ENCODE results near the gene SOD1. TPM values are rescaled to one million over a fixed set of nuclear protein-coding genes. Genes with fewer than 3 reads are reported as not detected.
A peak's percentile ranks its signal among the peaks of the same experiment; 100 is the strongest.

Gene SOD1
- total RNA-seq, 1 donor from 2014 or later, result 183 TPM

- no peak overlapping the region for H3K4me2 ChIP-seq
- DNase-seq (ENCODE audit: low spot score), result no peak
- H3F3A ChIP-seq (ENCODE audit: low read depth), result peaks cover 45% of the 10 kb centered on the region
- no peaks in the 10 kb centered on the region for H3K36me3 ChIP-seq
- Mint-ChIP-seq H3K27me3 (ENCODE audit: insufficient read depth, low read depth) (peaks cover 4% of the 10 kb centered on the region), H3K4me1 (peaks cover 6% of the 10 kb centered on the region), H3K36me3 (peaks cover 24% of the 10 kb centered on the region), H3K27ac (no peak overlapping the region), H3K4me3 (no peak overlapping the region), H3K9me3 (no peaks in the 10 kb centered on the region)
- H3K27me3 ChIP-seq, result no peaks in the 10 kb centered on the region
- no peak overlapping the region for H2AFZ ChIP-seq (replicated peaks)
- peaks cover 100% of the 10 kb centered on the region for H3K79me2 ChIP-seq (ENCODE audit: low read depth)
- TF ChIP-seq CTCF (IDR thresholded peaks at IDR 0.05) (no peak), EZH2 (IDR thresholded peaks at IDR 0.05) (no peak), EZH2phosphoT487 (IDR thresholded peaks at IDR 0.05) (no peak)
- H3K9ac ChIP-seq, result no peak overlapping the region
- H3K4me1 ChIP-seq, result peaks cover 33% of the 10 kb centered on the region
- peaks cover 100% of the 10 kb centered on the region for H4K20me1 ChIP-seq (ENCODE audit: low read depth)
- H3K4me3 ChIP-seq, result no peak overlapping the region
- no peaks in the 10 kb centered on the region for H3K9me3 ChIP-seq (ENCODE audit: low read depth)
- H3K27ac ChIP-seq, result no peak overlapping the region
Measured at GRCh38 chr21:31711745-31712285, 52.3 kb downstream of the SOD1 start.

- Histone ChIP-seq H3K27ac (no peak overlapping the region), H3K4me2 (no peak overlapping the region), H2AFZ (replicated peaks) (no peak overlapping the region), H3K4me1 (peaks cover 33% of the 10 kb centered on the region), H3K27me3 (no peaks in the 10 kb centered on the region), H3K9me3 (ENCODE audit: low read depth) (no peaks in the 10 kb centered on the region), H3F3A (ENCODE audit: low read depth) (peaks cover 34% of the 10 kb centered on the region), H3K9ac (no peak overlapping the region), H3K79me2 (ENCODE audit: low read depth) (peaks cover 100% of the 10 kb centered on the region), H4K20me1 (ENCODE audit: low read depth) (peaks cover 99% of the 10 kb centered on the region), H3K36me3 (no peaks in the 10 kb centered on the region), H3K4me3 (no peak overlapping the region)
- Mint-ChIP-seq H3K27me3 (ENCODE audit: insufficient read depth, low read depth) (peaks cover 7% of the 10 kb centered on the region), H3K9me3 (peaks cover 2% of the 10 kb centered on the region), H3K4me3 (no peak overlapping the region), H3K4me1 (peaks cover 6% of the 10 kb centered on the region), H3K27ac (no peak overlapping the region), H3K36me3 (peaks cover 28% of the 10 kb centered on the region)
- TF ChIP-seq EZH2 (IDR thresholded peaks at IDR 0.05) (no peak), CTCF (IDR thresholded peaks at IDR 0.05) (no peak), EZH2phosphoT487 (IDR thresholded peaks at IDR 0.05) (no peak)
- DNase-seq (ENCODE audit: low spot score), result no peak
Measured at GRCh38 chr21:31713115-31713514, 53.6 kb downstream of the SOD1 start.

GRCh38 chr21:31713973-31714740 lies 54.7 kb downstream of the SOD1 start:
- H3K79me2 ChIP-seq (ENCODE audit: low read depth), result peaks cover 100% of the 10 kb centered on the region
- no peak for TF ChIP-seq EZH2 (IDR thresholded peaks at IDR 0.05)
- no peak for TF ChIP-seq CTCF (IDR thresholded peaks at IDR 0.05)
- TF ChIP-seq EZH2phosphoT487 (IDR thresholded peaks at IDR 0.05), result no peak
- H3K36me3 ChIP-seq, result no peaks in the 10 kb centered on the region
- peaks cover 6% of the 10 kb centered on the region for H3K4me1 Mint-ChIP-seq
- peak overlapping the region; percentile 48 for H3K27ac ChIP-seq
- H3K4me2 ChIP-seq, result peak overlapping the region; percentile 21
- no peak for DNase-seq (ENCODE audit: low spot score)
- H3F3A ChIP-seq (ENCODE audit: low read depth), result peaks cover 30% of the 10 kb centered on the region
- H3K36me3 Mint-ChIP-seq, result peaks cover 35% of the 10 kb centered on the region
- H2AFZ ChIP-seq (replicated peaks), result no peak overlapping the region
- H3K9me3 ChIP-seq (ENCODE audit: low read depth), result no peaks in the 10 kb centered on the region
- H3K4me3 Mint-ChIP-seq, result no peak overlapping the region
- H3K27me3 Mint-ChIP-seq (ENCODE audit: insufficient read depth, low read depth), result peaks cover 7% of the 10 kb centered on the region
- peaks cover 99% of the 10 kb centered on the region for H4K20me1 ChIP-seq (ENCODE audit: low read depth)
- H3K9me3 Mint-ChIP-seq, result peaks cover 9% of the 10 kb centered on the region
- H3K27ac Mint-ChIP-seq, result no peak overlapping the region
- peaks cover 33% of the 10 kb centered on the region for H3K4me1 ChIP-seq
- H3K27me3 ChIP-seq, result no peaks in the 10 kb centered on the region
- H3K4me3 ChIP-seq, result no peak overlapping the region
- no peak overlapping the region for H3K9ac ChIP-seq

Measured in neural progenitor cell (in vitro differentiated cells).